ENCODE data around the gene NME7. TPM values are rescaled to one million over a fixed set of nuclear protein-coding genes. Genes with fewer than 3 reads are reported as not detected.
"Not testable (repeated sequence)": the region's sequence is repeated elsewhere in the genome, so short reads cannot be mapped to it uniquely, and the experiment has no call there.

Gene NME7
- polyA plus RNA-seq, 4 donors, result 2.2 to 18.8 (median 8.8) TPM

DNA sequence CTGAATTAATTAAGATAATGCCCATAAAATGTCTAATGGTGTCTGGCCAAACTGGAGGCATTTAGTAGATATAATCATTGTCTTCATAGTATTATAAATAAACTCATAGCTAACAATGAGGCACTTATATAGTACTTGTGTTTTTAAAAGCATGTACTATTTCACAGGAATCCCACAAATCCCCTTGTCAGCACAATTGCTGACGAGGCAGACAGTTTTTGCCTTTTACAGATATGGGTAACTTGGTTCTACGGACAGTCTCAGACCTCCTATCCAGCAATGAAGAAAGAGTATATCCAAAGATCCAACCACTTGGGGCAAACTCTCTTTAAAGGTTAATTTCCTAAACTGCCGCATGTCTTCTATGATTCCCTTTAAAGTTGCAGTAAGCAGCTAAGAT, 187.4 kb downstream of the NME7 start:
- no peak for FAIRE-seq
- WGBS, 3 donors, result 92 to 98% (median 93%) methylated on average over 3 of the region's 3 CpGs

DNA sequence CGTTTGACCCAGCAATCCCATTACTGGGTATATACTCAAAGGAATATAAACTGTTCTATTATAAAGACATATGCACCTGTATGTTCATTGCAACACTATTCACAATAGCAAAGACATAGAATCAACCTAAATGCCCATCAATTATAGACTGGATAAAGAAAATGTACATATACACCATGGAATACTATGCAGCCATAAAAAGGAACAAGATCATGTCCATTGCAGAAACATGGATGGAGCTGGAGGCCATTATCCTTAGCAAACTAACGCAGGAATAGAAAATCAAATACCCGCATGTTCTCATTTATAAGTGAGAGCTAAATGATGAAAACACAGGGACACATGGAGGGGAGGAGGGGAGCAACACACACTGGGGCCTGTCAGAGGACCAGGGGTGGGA, 188.2 kb downstream of the NME7 start:
- not testable (repeated sequence) for H3K36me3 ChIP-seq (ENCODE audit: control insufficient read depth in 3 of 3, insufficient read depth in 2 of 3, low read depth in 1 of 3, low read length in 3 of 3); H3K9me3 ChIP-seq (ENCODE audit: control insufficient read depth in 2 of 2, insufficient read depth in 1 of 2, low read depth in 1 of 2, low read length in 1 of 2); H3K4me1 ChIP-seq (ENCODE audit: control insufficient read depth in 3 of 3, insufficient read depth in 2 of 3, low read depth in 1 of 3, low read length in 2 of 3); H3K4me3 ChIP-seq (ENCODE audit: low read depth in 1 of 3, low read length in 3 of 3); H3K27ac ChIP-seq (ENCODE audit: low read depth in 1 of 3, low read length in 2 of 3); FAIRE-seq; DNase-seq; H3K27me3 ChIP-seq (ENCODE audit: control insufficient read depth in 3 of 3, insufficient read depth in 3 of 3, low read length in 3 of 3)
- WGBS, 3 donors, result 90 to 96% (median 94%) methylated on average over 3 of the region's 3 CpGs

More for the DNA sequence above, 187.4 kb downstream of the NME7 start:
- Histone ChIP-seq H3K4me1 (ENCODE audit: control insufficient read depth in 3 of 3, insufficient read depth in 2 of 3, low read depth in 1 of 3, low read length in 2 of 3) (no peaks in the 10 kb centered on the region), H3K4me3 (ENCODE audit: low read depth in 1 of 3, low read length in 3 of 3) (no peak overlapping the region), H3K36me3 (ENCODE audit: control insufficient read depth in 3 of 3, insufficient read depth in 2 of 3, low read depth in 1 of 3, low read length in 3 of 3) (no peaks in the 10 kb centered on the region), H3K27me3 (ENCODE audit: control insufficient read depth in 3 of 3, insufficient read depth in 3 of 3, low read length in 3 of 3) (no peaks in the 10 kb centered on the region), H3K9me3 (ENCODE audit: control insufficient read depth in 2 of 2, insufficient read depth in 1 of 2, low read depth in 1 of 2, low read length in 1 of 2) (no peaks in the 10 kb centered on the region), H3K27ac (ENCODE audit: low read depth in 1 of 3, low read length in 2 of 3) (no peak overlapping the region)
- DNase-seq, result no peak

DNA sequence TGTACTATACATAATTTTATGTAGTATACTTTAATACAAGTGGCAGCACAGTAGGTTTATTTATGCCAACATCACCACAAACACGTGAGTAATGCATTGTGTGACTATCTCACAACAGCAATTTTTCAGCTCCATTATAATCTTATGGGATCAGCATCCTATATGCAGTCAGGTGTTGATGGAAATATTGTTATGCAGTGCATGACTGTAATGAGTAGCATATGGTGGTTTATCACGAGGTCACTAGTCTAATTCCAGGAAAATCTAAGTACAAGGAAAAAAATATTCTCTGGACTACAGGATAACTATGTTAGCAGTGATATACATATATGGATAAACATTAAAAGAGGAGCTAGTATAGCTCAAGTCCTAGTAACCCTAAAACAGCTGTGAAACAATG, 192.1 kb downstream of the NME7 start:
- H3K4me1 ChIP-seq (ENCODE audit: control insufficient read depth in 3 of 3, insufficient read depth in 2 of 3, low read depth in 1 of 3, low read length in 2 of 3), result no peaks in the 10 kb centered on the region
- no peak for DNase-seq
- no peak overlapping the region for H3K4me3 ChIP-seq (ENCODE audit: low read depth in 1 of 3, low read length in 3 of 3)
- H3K27me3 ChIP-seq (ENCODE audit: control insufficient read depth in 3 of 3, insufficient read depth in 3 of 3, low read length in 3 of 3), result no peaks in the 10 kb centered on the region
- no peaks in the 10 kb centered on the region for H3K9me3 ChIP-seq (ENCODE audit: control insufficient read depth in 2 of 2, insufficient read depth in 1 of 2, low read depth in 1 of 2, low read length in 1 of 2)
- H3K36me3 ChIP-seq (ENCODE audit: control insufficient read depth in 3 of 3, insufficient read depth in 2 of 3, low read depth in 1 of 3, low read length in 3 of 3), result no peaks in the 10 kb centered on the region
- 50 to 66% (median 64%) methylated on average over 2 of the region's 2 CpGs for WGBS, 3 donors
- H3K27ac ChIP-seq (ENCODE audit: low read depth in 1 of 3, low read length in 2 of 3), result no peak overlapping the region
- no peak for FAIRE-seq

DNA sequence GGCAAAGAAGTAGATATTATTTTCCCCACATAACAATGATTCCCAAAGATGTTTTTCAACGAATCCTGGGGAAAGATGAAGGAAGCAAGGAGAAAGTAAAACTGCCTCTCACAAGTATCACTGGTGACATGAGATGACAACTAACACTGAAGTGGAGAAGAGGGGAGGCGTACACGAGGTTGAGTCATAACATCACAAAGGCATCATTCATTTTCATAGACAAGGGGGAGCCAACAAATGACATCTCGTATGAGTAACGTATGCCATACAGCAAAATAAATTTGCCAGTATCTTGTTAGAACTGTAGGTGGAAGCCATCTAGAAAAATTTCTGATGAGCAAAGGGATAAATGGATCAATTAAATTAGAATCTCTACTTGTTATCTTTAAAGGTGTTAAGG, 204.5 kb downstream of the NME7 start:
- Histone ChIP-seq H3K4me3 (ENCODE audit: low read depth in 1 of 3, low read length in 3 of 3) (no peak overlapping the region), H3K27me3 (ENCODE audit: control insufficient read depth in 3 of 3, insufficient read depth in 3 of 3, low read length in 3 of 3) (no peaks in the 10 kb centered on the region), H3K27ac (ENCODE audit: low read depth in 1 of 3, low read length in 2 of 3) (no peak overlapping the region), H3K9me3 (ENCODE audit: control insufficient read depth in 2 of 2, insufficient read depth in 1 of 2, low read depth in 1 of 2, low read length in 1 of 2) (no peaks in the 10 kb centered on the region), H3K4me1 (ENCODE audit: control insufficient read depth in 3 of 3, insufficient read depth in 2 of 3, low read depth in 1 of 3, low read length in 2 of 3) (peaks cover 0 to 3% (median 2%) of the 10 kb centered on the region in 3 donors), H3K36me3 (ENCODE audit: control insufficient read depth in 3 of 3, insufficient read depth in 2 of 3, low read depth in 1 of 3, low read length in 3 of 3) (peaks cover 0 to 1% (median 0%) of the 10 kb centered on the region in 3 donors)
- no peak for DNase-seq
- 63 to 69% (median 67%) methylated on average over 5 of the region's 5 CpGs for WGBS, 3 donors
- no peak for FAIRE-seq

DNA sequence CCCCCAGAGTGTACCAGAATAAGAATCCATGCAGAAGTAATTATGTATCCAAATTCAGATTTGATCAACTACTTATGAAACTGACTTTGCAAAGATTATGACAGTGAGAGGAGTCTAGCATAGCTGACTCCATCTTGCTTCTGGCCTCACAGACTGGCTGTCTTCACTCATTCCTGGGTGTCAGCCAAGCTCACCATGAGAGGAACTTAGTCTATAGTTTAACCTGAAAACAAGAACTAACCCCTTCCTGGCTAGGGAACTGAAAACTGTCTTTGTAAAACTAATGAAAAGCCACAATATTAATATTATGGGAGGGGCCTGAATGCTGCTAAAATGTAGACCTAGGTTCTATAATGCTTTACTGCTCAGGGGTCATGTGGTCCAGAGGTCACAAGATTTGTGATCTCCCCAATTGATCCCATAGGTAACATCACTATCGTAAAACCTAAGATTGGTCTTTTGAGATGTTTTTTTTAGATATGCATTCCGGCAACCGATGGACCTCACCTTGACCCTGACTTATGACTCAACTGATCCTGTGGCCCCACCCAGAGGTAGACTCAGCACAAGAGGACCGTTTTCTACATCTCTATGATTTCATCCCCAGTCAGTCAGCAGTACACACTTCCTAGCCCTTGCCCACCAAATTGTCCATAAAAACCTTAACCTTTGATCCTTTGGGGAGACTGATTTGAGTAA, 206.0 kb downstream of the NME7 start:
- FAIRE-seq, result no peak
- H3K9me3 ChIP-seq (ENCODE audit: control insufficient read depth in 2 of 2, insufficient read depth in 1 of 2, low read depth in 1 of 2, low read length in 1 of 2), result no peaks in the 10 kb centered on the region
- H3K27me3 ChIP-seq (ENCODE audit: control insufficient read depth in 3 of 3, insufficient read depth in 3 of 3, low read length in 3 of 3), result no peaks in the 10 kb centered on the region
- H3K27ac ChIP-seq (ENCODE audit: low read depth in 1 of 3, low read length in 2 of 3), result no peak overlapping the region
- peak in 1 of 2 donors; percentile 43 for DNase-seq
- no peaks in the 10 kb centered on the region for H3K36me3 ChIP-seq (ENCODE audit: control insufficient read depth in 3 of 3, insufficient read depth in 2 of 3, low read depth in 1 of 3, low read length in 3 of 3)
- H3K4me1 ChIP-seq (ENCODE audit: control insufficient read depth in 3 of 3, insufficient read depth in 2 of 3, low read depth in 1 of 3, low read length in 2 of 3), result peaks cover 0 to 15% (median 7%) of the 10 kb centered on the region in 3 donors
- WGBS, 3 donors, result 32 to 72% (median 54%) methylated on average over 4 of the region's 4 CpGs
- H3K4me3 ChIP-seq (ENCODE audit: low read depth in 1 of 3, low read length in 3 of 3), result no peak overlapping the region

DNA sequence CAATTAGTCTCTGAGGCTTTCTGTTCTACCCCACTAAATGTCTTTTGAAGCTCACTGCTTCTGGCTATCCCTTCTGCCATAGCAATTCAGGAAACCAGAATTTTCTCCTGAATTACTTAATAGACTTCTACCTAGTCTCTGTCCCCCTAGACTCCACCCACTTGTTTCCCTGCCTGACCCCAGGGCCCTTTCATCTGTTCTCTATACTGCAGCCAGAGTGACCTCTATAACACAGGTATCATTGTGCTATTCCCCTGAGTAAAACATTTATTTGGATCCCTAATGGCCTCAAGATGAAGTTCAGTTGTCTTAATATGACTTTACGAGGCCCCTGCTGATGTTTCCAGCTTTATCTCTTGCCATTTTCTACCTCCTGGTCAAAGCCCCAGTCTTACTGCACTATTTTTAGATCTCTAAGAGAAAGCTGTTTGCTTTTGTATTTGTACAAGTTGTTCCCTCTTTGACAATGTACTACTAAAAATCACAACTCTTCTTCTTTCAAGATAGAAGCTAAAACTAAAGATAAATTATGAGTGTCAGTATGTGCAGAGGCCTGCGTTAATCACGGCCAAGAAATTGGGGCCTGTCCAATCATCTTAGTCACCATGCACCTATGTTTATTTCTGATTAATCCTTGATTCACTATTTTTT, 206.6 kb downstream of the NME7 start:
- H3K27ac ChIP-seq (ENCODE audit: low read depth in 1 of 3, low read length in 2 of 3), result peak overlapping the region in 1 of 3 donors; percentile 20

DNA sequence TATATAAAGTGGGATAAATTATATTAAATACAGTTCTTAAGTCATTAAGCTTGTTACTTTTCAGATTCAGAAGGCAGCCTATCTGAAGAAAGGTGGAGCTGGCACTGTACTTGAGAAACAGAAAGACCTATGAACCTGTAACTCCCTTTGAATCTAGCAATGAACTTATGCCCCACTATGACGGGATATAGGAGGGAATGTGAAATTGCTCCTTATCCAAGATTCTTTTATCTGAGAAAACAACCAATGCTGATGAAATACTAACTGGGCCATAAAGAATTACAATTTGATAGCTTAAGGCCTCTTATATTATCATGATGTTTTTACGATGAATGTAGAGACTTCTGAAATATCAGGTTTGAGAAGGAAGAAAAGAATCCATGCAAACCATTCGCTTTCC, 211.0 kb downstream of the NME7 start:
- H3K27ac ChIP-seq (ENCODE audit: low read depth in 1 of 3, low read length in 2 of 3), result peak overlapping the region in 1 of 3 donors; percentile 76
- 16 to 57% (median 41%) methylated on average over 3 of the region's 3 CpGs for WGBS, 3 donors

More for the DNA sequence above, 206.6 kb downstream of the NME7 start:
- Histone ChIP-seq H3K4me1 (ENCODE audit: control insufficient read depth in 3 of 3, insufficient read depth in 2 of 3, low read depth in 1 of 3, low read length in 2 of 3) (peaks cover 0 to 18% (median 7%) of the 10 kb centered on the region in 3 donors), H3K9me3 (ENCODE audit: control insufficient read depth in 2 of 2, insufficient read depth in 1 of 2, low read depth in 1 of 2, low read length in 1 of 2) (no peaks in the 10 kb centered on the region), H3K36me3 (ENCODE audit: control insufficient read depth in 3 of 3, insufficient read depth in 2 of 3, low read depth in 1 of 3, low read length in 3 of 3) (no peaks in the 10 kb centered on the region), H3K27me3 (ENCODE audit: control insufficient read depth in 3 of 3, insufficient read depth in 3 of 3, low read length in 3 of 3) (no peaks in the 10 kb centered on the region), H3K4me3 (ENCODE audit: low read depth in 1 of 3, low read length in 3 of 3) (no peak overlapping the region)
- no peak for DNase-seq
- 81 to 92% (median 92%) methylated on average over 3 of the region's 3 CpGs for WGBS, 3 donors
- FAIRE-seq, result no peak

DNA sequence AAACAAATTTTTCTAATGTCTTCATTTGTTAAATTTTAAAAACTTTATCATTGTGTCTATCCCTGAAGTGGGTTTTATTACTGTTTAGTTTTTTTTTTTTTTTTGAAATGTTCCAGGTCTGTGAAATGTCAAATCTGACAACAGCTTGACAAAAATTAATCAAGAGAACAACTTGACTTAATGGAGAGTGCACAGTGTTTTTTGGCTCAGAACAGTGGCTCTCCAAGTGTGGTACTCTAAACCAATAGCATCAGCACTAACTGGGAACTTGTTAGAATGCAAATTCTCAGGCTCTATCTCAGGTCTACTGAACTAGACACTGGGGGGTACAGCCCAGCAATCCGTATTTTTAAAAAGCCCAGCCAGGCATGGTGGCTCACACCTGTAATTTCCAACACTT, 211.9 kb downstream of the NME7 start:
- FAIRE-seq (no peak), DNase-seq (no peak)
- Histone ChIP-seq H3K4me1 (ENCODE audit: control insufficient read depth in 3 of 3, insufficient read depth in 2 of 3, low read depth in 1 of 3, low read length in 2 of 3) (peaks cover 0 to 36% (median 10%) of the 10 kb centered on the region in 3 donors), H3K27ac (ENCODE audit: low read depth in 1 of 3, low read length in 2 of 3) (peak overlapping the region in 2 of 3 donors; percentile 34 to 76), H3K9me3 (ENCODE audit: control insufficient read depth in 2 of 2, insufficient read depth in 1 of 2, low read depth in 1 of 2, low read length in 1 of 2) (no peaks in the 10 kb centered on the region), H3K27me3 (ENCODE audit: control insufficient read depth in 3 of 3, insufficient read depth in 3 of 3, low read length in 3 of 3) (no peaks in the 10 kb centered on the region), H3K36me3 (ENCODE audit: control insufficient read depth in 3 of 3, insufficient read depth in 2 of 3, low read depth in 1 of 3, low read length in 3 of 3) (no peaks in the 10 kb centered on the region), H3K4me3 (ENCODE audit: low read depth in 1 of 3, low read length in 3 of 3) (no peak overlapping the region)
- WGBS, 3 donors, result 42 to 78% (median 68%) methylated on average over 1 of the region's 1 CpG

More for the DNA sequence above, 211.0 kb downstream of the NME7 start:
- Histone ChIP-seq H3K27me3 (ENCODE audit: control insufficient read depth in 3 of 3, insufficient read depth in 3 of 3, low read length in 3 of 3) (no peaks in the 10 kb centered on the region), H3K36me3 (ENCODE audit: control insufficient read depth in 3 of 3, insufficient read depth in 2 of 3, low read depth in 1 of 3, low read length in 3 of 3) (no peaks in the 10 kb centered on the region), H3K9me3 (ENCODE audit: control insufficient read depth in 2 of 2, insufficient read depth in 1 of 2, low read depth in 1 of 2, low read length in 1 of 2) (no peaks in the 10 kb centered on the region), H3K4me1 (ENCODE audit: control insufficient read depth in 3 of 3, insufficient read depth in 2 of 3, low read depth in 1 of 3, low read length in 2 of 3) (peaks cover 0 to 31% (median 10%) of the 10 kb centered on the region in 3 donors), H3K4me3 (ENCODE audit: low read depth in 1 of 3, low read length in 3 of 3) (no peak overlapping the region)
- peak; percentile 75 for FAIRE-seq
- peak; percentile 81 to 93 for DNase-seq

Data from small intestine (tissue), 7 donors.